IgD-negative memory B cell (primary cell): Measurements from ENCODE around the gene KIF26B. TPM values are rescaled to one million over a fixed set of nuclear protein-coding genes. Genes with fewer than 3 reads are reported as not detected.
"Not testable (repeated sequence)": the region's sequence is repeated elsewhere in the genome, so short reads cannot be mapped to it uniquely, and the experiment has no call there.

Experiments used
- H3K27ac Mint-ChIP-seq, 3 donors: one replicate each; pipeline ENCODE4 v1.8.0; 2020 to 2022; ENCODE audit warnings: mild to moderate bottlenecking in 3 of 3, mixed read lengths in 3 of 3, moderate library complexity in 1 of 3
- H3K27me3 Mint-ChIP-seq: one replicate; pipeline ENCODE4 v1.8.0; 2021; ENCODE audit warnings: mixed read lengths
- H3K36me3 Mint-ChIP-seq: one replicate; pipeline ENCODE4 v1.8.0; 2020; ENCODE audit warnings: mild to moderate bottlenecking, mixed read lengths
- H3K4me1 Mint-ChIP-seq, 3 donors: one replicate each; pipeline ENCODE4 v1.8.0; 2020 to 2022; ENCODE audit warnings: mixed read lengths in 3 of 3, mild to moderate bottlenecking in 1 of 3
- H3K4me3 Mint-ChIP-seq, 4 donors: one replicate each; pipeline ENCODE4 v1.8.0; 2020 to 2022; ENCODE audit warnings: mild to moderate bottlenecking in 4 of 4, mixed read lengths in 4 of 4, moderate library complexity in 3 of 4
- H3K9me3 Mint-ChIP-seq, 3 donors: one replicate each; pipeline ENCODE4 v1.8.0; 2020 to 2021; ENCODE audit warnings: mixed read lengths in 3 of 3, mild to moderate bottlenecking in 1 of 3
- polyA plus RNA-seq: library from polyadenylated mRNA; unstranded; fragments of 300-500 nt; fragmentation: Illumina TruSeq; gene quantifications from one replicate; pipeline ENCODE4 v1.2.3, GENCODE V29; 2021

KIF26B gene
- polyA plus RNA-seq, 1 donor from 2014 or later = 0.29 TPM

DNA sequence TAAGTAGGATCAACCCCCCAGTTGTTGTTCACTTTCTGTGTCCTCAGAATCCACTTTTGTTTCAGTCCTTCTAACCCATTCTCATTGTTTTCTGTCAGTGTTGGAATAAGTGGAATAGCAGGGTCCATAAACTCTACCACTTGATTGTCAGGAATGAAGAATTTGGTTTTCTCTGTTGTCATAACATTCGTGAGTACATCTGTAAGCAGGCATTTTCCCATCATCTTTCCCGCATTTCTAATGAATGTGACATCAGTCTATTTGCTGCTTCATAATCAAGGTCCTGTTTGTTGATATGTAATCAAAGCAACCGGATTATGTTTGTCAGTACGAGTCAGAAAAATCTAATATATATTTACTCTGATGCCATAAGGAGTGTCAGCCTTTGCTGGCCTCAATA lies 147.1 kb downstream of the KIF26B start:
- peaks cover 0 to 4% (median 2%) of the 10 kb centered on the region in 3 donors for H3K9me3 Mint-ChIP-seq
- no peak overlapping the region for H3K27ac Mint-ChIP-seq
- no peaks in the 10 kb centered on the region for H3K36me3 Mint-ChIP-seq
- H3K4me1 Mint-ChIP-seq = peaks cover 0 to 7% (median 0%) of the 10 kb centered on the region in 3 donors
- H3K4me3 Mint-ChIP-seq = no peak overlapping the region
- H3K27me3 Mint-ChIP-seq = no peaks in the 10 kb centered on the region

DNA sequence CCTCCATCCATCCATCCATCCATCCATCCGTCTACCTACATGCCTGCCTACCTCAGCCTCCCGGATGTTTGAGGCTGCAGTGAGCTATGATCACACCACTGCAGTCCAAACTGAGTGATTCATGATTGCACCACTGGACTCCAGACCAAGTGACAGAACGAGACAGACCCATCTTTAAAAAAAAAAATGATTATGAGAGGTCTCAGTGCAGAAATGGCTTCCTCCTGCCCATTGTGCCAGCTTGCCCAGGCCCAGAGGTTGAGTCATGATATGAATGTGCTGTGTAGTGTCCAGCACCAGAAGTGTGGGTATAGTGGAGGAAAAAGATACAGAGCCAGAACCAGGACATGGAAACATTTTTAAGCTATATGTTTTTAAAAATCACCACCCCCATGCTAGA lies 149.9 kb downstream of the KIF26B start:
- H3K36me3 Mint-ChIP-seq = no peaks in the 10 kb centered on the region
- H3K27me3 Mint-ChIP-seq = no peaks in the 10 kb centered on the region
- peaks cover 0 to 4% (median 2%) of the 10 kb centered on the region in 3 donors for H3K9me3 Mint-ChIP-seq

DNA sequence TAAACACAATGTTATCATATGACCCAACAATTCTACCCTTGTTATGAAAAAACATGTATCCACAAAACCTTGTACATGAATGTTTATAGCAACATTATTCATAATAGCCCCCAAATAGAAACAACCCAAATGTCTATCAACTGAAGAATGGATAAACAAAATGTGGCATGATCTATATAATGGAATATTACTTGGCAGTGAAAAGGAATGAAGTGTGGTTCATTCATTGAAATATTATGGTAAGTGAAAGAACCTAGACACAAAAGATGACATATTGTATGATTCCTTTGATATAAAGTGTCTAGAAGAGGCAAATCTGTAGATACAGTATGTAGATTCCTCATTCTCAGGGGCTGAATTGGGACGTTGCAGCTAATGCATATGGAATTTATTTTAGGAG lies 151.2 kb downstream of the KIF26B start:
- Mint-ChIP-seq H3K4me1 (peaks cover 0 to 15% (median 7%) of the 10 kb centered on the region in 3 donors), H3K27ac (no peak overlapping the region), H3K27me3 (no peaks in the 10 kb centered on the region), H3K9me3 (peaks cover 0 to 4% (median 2%) of the 10 kb centered on the region in 3 donors), H3K4me3 (no peak overlapping the region), H3K36me3 (no peaks in the 10 kb centered on the region)

More for the DNA sequence above, 149.9 kb downstream of the KIF26B start:
- H3K4me1 Mint-ChIP-seq = peaks cover 0 to 7% (median 0%) of the 10 kb centered on the region in 3 donors
- H3K27ac Mint-ChIP-seq = no peak overlapping the region
- H3K4me3 Mint-ChIP-seq = no peak overlapping the region

DNA sequence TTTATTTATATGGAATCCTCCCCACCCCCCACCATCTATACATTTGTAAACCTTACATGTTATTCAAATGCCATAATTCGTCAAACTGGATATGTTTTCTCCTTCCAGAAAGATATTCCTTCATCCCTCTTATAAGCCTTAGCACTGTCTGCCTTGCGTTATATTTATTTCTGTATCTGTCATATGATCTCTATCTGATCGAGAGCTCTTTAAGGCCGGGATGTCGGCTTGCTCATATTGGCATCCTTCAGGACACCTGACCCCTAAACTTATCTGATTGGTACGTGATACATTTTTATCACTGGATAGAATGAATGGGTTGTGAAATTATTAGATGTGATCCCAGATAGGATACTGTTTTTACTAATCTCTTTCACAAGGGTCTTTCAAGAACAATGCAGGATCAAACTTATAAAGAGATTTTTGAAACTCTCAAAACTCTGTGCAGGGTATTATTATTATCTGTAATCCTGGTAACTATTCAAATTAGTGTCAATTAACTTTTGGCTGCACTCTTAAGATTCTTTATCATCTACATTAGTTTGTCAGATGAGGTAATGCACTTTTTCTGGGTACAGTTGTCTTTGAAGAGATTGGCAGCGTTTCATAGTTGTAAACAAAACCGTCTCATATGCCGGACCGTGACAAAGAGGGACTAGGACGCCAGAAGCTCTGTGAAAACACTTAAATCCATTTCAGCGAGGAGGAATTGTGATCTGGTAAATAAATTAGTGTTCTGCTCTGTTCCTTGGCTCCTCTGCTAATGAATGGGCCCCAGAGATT lies 152.0 kb downstream of the KIF26B start:
- Mint-ChIP-seq H3K27ac (no peak overlapping the region), H3K36me3 (no peaks in the 10 kb centered on the region), H3K9me3 (peaks cover 0 to 4% (median 2%) of the 10 kb centered on the region in 3 donors), H3K4me1 (peaks cover 0 to 18% (median 9%) of the 10 kb centered on the region in 3 donors), H3K4me3 (no peak overlapping the region), H3K27me3 (no peaks in the 10 kb centered on the region)

DNA sequence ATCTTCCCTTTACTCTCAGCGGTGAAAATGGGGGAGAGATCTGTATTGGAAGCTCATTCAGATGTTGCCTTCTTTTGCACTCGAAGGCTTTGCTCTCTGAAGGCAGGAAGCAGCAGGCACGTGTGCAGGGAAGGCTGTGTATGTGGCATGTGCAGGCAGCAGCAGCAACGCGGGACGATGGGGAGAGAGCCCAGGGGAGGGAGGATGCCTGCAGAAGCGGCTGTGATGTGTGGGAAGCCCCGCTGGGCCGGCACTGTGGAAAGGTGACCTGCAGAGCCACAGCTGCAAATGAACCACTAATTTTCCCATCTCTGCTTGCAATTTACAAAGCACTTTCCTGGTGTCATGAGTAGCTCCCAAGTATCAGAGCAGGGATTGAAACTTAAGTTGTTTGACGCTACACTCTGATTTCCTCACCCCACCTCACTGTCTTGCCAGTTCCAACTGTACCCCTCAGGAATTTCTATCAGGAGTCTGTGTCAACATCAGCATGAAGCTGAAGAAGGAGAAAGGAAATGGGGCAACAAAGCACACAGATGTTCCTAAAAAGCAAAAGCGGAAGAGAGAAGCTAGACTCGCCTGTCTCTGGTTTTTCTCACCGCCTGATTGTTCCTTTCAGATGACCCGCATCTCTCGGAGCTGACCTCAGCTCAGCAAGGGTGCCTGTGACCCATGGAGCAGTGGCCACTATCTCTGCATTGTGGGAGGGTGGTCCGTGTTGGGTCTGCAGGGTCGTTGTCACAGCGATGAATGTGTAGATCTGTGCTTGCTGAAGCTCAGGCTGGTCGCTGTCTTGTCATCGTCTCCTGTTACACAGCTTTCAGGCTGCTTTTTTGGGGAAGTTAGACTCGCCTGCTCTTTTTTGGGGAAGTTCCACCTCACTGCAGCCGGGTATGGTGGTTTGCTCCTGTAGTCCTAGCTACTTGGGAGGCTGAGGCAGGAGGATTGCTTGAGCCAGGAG lies 156.1 kb downstream of the KIF26B start:
- peaks cover 4% of the 10 kb centered on the region for H3K27me3 Mint-ChIP-seq
- H3K9me3 Mint-ChIP-seq = peaks cover 0 to 3% (median 2%) of the 10 kb centered on the region in 3 donors
- H3K27ac Mint-ChIP-seq = peak overlapping the region in 1 of 3 donors; percentile 6
- peaks cover 0 to 11% (median 11%) of the 10 kb centered on the region in 3 donors for H3K4me1 Mint-ChIP-seq
- peak overlapping the region in 3 of 4 donors; percentile 76 to 90 (median 77) for H3K4me3 Mint-ChIP-seq
- H3K36me3 Mint-ChIP-seq = peaks cover 2% of the 10 kb centered on the region

DNA sequence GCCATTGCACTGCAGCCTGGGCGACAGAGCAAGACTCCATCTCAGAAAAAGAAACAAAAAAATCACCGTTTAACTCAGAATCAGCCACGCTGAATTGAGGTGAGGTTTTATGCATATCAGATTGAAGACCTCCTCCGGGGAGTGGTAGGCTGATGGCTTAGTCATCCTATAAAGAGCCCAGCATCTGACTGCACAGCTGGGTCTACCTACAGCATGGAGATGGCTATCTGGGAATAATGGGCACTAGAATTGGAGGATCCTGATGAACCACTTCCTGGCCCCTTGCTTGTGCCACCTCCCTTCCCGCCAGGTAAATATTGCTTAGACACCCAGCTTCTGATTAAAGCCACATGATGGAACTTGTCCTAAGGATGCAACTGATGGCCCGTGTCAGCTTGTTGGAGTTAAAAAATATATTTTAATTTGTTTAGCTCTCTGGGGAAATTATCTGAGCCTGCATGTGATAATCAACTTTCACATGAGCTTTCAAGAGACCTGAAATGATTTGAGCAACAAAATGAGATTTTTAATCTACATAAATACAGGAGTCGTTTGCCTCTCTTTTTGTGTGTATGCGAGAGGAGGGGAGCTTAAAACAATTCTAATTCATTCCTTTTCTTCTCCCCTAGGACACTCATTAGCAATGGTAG lies 157.2 kb downstream of the KIF26B start:
- Mint-ChIP-seq H3K4me1 (peaks cover 0 to 11% (median 11%) of the 10 kb centered on the region in 3 donors), H3K9me3 (no peaks in the 10 kb centered on the region), H3K27me3 (peaks cover 7% of the 10 kb centered on the region), H3K27ac (no peak overlapping the region), H3K4me3 (no peak overlapping the region), H3K36me3 (peaks cover 2% of the 10 kb centered on the region)

DNA sequence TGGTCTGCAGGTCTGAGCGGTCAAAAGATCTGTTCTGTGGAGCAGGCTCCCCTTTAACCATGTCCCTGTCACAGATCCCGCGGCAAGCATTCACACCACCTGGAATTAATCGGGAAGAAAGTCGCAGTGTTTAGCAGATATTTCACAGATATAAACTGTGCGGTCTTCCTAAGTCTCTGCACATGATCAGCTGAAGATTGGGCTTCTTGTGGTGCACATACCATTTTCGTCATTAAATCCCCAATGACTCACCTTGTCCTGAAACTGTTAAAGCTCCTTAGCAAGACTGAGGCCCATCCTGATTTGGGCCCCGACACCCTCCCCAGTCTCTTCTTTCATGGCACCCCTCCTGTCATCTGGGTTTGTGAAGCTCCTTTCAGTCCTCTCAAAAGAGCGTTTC lies 158.8 kb downstream of the KIF26B start:
- no peaks in the 10 kb centered on the region for H3K9me3 Mint-ChIP-seq
- H3K36me3 Mint-ChIP-seq = peaks cover 2% of the 10 kb centered on the region
- peak overlapping the region in 1 of 4 donors; percentile 12 for H3K4me3 Mint-ChIP-seq
- H3K27ac Mint-ChIP-seq = peak overlapping the region in 1 of 3 donors; percentile 92
- H3K4me1 Mint-ChIP-seq = peaks cover 0 to 11% (median 11%) of the 10 kb centered on the region in 3 donors
- H3K27me3 Mint-ChIP-seq = peaks cover 7% of the 10 kb centered on the region

DNA sequence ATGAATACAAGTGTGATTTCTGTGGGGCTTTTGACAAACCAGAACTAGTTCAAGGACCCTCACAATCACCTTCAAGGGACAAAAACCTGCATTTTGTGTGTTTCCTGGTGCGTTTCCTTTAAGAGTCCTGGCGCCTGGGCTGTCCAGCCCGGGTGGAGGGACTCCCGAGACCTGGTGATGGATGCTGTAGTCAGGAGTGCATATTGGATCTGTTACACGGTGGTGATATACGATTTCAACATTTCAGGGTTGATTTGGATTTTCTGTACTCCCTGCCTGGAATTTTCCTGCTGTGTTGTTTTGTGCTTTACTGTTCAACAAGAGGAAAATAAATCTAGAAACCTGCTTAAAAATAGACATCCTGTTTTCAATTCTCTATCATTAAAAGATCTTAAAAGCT lies 162.0 kb downstream of the KIF26B start:
- peaks cover 0 to 5% (median 0%) of the 10 kb centered on the region in 3 donors for H3K4me1 Mint-ChIP-seq
- H3K4me3 Mint-ChIP-seq = no peak overlapping the region
- H3K36me3 Mint-ChIP-seq = peaks cover 2% of the 10 kb centered on the region
- H3K27ac Mint-ChIP-seq = no peak overlapping the region
- H3K9me3 Mint-ChIP-seq = no peaks in the 10 kb centered on the region
- H3K27me3 Mint-ChIP-seq = peaks cover 7% of the 10 kb centered on the region

DNA sequence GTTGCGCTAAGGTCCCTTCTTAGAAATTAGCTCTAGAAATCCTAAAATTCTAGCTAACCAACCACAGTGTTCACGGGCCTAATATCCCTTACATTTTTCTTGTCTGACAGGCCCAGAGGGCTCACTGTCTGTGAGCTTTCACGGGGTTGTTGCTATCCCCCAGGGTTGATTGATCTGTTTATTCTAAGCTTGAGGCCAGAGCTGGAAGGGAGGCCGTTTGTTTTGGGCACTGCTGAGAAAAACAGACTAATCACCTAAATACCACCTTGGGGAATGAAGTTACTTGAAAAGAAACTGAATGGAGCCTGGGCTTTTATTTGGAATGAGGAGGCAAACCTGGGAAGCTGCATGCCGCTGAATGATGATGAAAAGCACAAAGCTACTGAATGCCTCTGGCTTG lies 162.4 kb downstream of the KIF26B start:
- peaks cover 6% of the 10 kb centered on the region for H3K27me3 Mint-ChIP-seq
- peaks cover 0 to 5% (median 0%) of the 10 kb centered on the region in 3 donors for H3K4me1 Mint-ChIP-seq
- no peak overlapping the region for H3K27ac Mint-ChIP-seq
- H3K36me3 Mint-ChIP-seq = peaks cover 2% of the 10 kb centered on the region
- H3K9me3 Mint-ChIP-seq = no peaks in the 10 kb centered on the region
- no peak overlapping the region for H3K4me3 Mint-ChIP-seq

DNA sequence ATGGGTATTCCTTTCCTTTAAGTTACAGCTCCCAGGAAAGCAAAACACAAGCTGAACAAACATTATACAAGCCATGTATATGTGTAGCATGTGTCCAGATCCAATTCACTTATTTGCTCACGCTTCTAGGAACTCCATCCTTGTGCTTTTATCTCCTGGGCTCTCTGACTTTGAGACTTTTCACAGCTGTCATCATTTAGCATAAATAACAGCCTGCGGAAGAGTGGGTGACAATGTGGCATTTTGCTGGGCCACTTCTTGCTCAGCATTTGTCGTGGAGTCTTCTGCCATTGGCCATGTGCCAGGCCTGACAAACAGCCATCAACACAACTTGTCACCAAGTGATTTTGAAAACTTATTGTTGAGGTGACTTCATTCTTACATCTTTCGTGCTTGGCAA lies 164.3 kb downstream of the KIF26B start:
- H3K4me3 Mint-ChIP-seq = no peak overlapping the region
- no peaks in the 10 kb centered on the region for H3K36me3 Mint-ChIP-seq
- no peak overlapping the region for H3K27ac Mint-ChIP-seq
- H3K27me3 Mint-ChIP-seq = peaks cover 4% of the 10 kb centered on the region
- peaks cover 0 to 3% (median 0%) of the 10 kb centered on the region in 3 donors for H3K4me1 Mint-ChIP-seq
- H3K9me3 Mint-ChIP-seq = no peaks in the 10 kb centered on the region

DNA sequence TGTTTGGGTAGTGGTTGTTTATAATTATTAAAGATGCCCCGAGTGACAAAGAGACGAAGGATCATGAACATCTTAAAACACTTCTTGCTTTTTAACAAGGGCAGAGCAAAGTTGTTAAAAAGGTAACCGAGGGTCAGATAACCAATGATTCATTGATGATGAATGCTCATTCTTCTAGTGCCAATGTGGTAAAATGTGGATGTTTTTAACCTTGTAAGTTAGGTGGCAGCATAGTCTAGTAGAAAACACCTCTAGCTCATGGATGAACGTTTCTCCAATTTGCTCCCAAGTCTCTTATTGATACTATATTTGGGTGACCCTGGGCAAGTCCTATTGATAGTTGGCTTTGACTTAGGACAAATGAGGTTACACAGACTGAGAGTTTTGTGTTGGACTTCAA lies 167.9 kb downstream of the KIF26B start:
- Mint-ChIP-seq H3K27me3 (peaks cover 6% of the 10 kb centered on the region), H3K9me3 (no peaks in the 10 kb centered on the region)

DNA sequence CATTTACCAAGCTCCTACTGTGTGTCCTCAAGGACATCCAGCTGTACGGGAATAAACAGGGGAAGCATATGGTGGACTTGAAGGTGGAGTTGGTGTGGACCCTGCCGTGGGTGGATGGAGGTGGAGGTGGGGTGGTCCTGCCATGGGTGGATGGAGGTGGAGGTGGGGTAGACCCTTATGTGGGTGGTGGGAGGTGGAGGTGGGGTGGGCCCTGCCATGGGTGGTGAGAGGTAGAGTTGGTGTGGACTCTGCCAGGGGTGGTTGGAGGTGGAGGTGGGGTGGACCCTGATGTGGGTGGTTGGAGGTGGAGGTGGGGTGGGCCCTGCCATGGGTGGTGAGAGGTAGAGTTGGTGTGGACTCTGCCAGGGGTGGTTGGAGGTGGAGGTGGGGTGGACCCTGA lies 169.0 kb downstream of the KIF26B start:
- not testable (repeated sequence) for H3K36me3 Mint-ChIP-seq, H3K27ac Mint-ChIP-seq, H3K9me3 Mint-ChIP-seq, H3K27me3 Mint-ChIP-seq, H3K4me3 Mint-ChIP-seq, H3K4me1 Mint-ChIP-seq

More for the DNA sequence above, 167.9 kb downstream of the KIF26B start:
- peaks cover 0 to 3% (median 0%) of the 10 kb centered on the region in 3 donors for H3K4me1 Mint-ChIP-seq
- H3K4me3 Mint-ChIP-seq = no peak overlapping the region
- no peak overlapping the region for H3K27ac Mint-ChIP-seq
- no peaks in the 10 kb centered on the region for H3K36me3 Mint-ChIP-seq

DNA sequence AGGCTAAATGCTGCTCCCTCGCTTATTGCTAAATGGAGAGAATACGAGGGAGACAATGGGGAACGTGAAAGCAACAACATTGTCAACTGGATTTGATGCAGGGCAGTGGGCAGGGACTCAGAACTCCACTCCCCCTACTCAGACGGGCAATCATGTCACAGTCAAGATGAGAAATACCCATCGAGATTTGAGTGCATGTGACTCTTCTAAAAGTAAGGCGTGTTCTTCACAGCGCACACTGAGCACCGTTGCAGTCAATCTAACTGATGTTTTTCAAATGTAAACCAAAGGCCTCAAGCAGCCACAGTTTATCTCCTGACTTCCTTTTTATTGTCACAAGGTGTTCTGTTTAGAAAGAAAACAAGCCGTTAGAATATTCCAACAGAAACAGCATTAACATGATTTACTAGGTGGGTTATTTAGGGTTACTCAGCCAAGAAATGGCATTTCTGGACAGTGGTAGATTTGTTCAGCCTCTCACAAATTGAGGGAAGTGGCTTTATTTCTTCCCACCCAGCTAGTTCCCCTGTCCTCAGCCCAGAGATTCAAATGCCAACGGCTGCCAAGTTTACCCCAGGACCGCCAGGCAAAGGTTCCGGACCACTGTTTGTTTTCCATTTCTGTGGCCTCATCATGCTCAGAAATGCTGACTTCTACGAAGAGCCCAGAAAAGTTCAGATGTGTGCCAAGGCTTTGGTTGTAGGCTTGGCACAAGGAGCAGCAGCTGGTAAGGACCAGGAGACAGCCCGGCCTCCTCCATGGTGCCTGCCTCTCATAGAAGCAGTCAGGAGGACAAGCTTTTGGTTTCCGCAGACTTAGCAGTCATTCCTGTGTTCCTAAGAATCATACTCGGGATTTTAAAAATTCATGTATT lies 171.4 kb downstream of the KIF26B start:
- Mint-ChIP-seq H3K27ac (no peak overlapping the region), H3K4me1 (no peaks in the 10 kb centered on the region), H3K4me3 (no peak overlapping the region), H3K36me3 (no peaks in the 10 kb centered on the region), H3K9me3 (no peaks in the 10 kb centered on the region), H3K27me3 (peaks cover 13% of the 10 kb centered on the region)

DNA sequence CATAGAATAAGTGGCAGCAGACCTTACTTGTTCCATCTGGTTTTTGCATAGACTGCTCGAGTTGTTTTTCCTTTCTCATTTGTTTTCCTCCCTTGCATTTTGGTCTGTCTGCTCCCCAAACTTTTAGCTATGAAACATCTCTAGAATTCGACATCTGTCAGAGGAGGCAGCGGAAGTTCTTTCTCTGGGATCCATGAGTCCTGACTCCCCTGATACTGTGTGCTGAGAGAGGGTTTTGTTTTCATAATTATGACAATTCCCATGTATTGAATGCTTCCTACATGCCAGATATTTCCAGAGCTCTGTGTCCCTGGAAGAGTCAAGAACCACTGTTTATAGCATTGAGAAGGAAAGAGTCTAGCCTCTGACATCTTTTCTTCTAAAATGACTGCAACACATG lies 172.6 kb downstream of the KIF26B start:
- H3K27ac Mint-ChIP-seq = no peak overlapping the region
- H3K27me3 Mint-ChIP-seq = peaks cover 13% of the 10 kb centered on the region
- no peaks in the 10 kb centered on the region for H3K4me1 Mint-ChIP-seq
- H3K36me3 Mint-ChIP-seq = no peaks in the 10 kb centered on the region
- no peaks in the 10 kb centered on the region for H3K9me3 Mint-ChIP-seq
- H3K4me3 Mint-ChIP-seq = no peak overlapping the region
